AML-193 (cell line): ENCODE data around the gene HES1.

ENCODE experiments used
- DNase-seq, 2 experiments: peaks; one replicate each; lab custom pipeline; 2025; lab: John Stamatoyannopoulos, UW

Gene HES1

GRCh38 chr3:194167480-194168282 is 31.7 kb downstream of the HES1 start:
- peak in 1 of 2 experiments; percentile 6 for DNase-seq

GRCh38 chr3:194168994-194169393 is 33.0 kb downstream of the HES1 start:
- no peak for DNase-seq

GRCh38 chr3:194169595-194169994 is 33.6 kb downstream of the HES1 start:
- no peak for DNase-seq

GRCh38 chr3:194170793-194171192 is 34.8 kb downstream of the HES1 start:
- DNase-seq = no peak

GRCh38 chr3:194174406-194174805 is 38.5 kb downstream of the HES1 start:
- DNase-seq = no peak

GRCh38 chr3:194174980-194175379 is 39.0 kb downstream of the HES1 start:
- DNase-seq = no peak

GRCh38 chr3:194176274-194176991 is 40.5 kb downstream of the HES1 start:
- no peak for DNase-seq

GRCh38 chr3:194177141-194177540 is 41.2 kb downstream of the HES1 start:
- DNase-seq = no peak

- no peak for DNase-seq
Measured at GRCh38 chr3:194178128-194178527, 42.2 kb downstream of the HES1 start.

GRCh38 chr3:194178669-194179068 is 42.7 kb downstream of the HES1 start:
- no peak for DNase-seq

GRCh38 chr3:194180570-194180969 is 44.6 kb downstream of the HES1 start:
- DNase-seq = no peak

- DNase-seq = no peak
Measured at GRCh38 chr3:194181612-194182529, 45.9 kb downstream of the HES1 start.

GRCh38 chr3:194183271-194183670 is 47.3 kb downstream of the HES1 start:
- DNase-seq = no peak

GRCh38 chr3:194184265-194184751 is 48.4 kb downstream of the HES1 start:
- no peak for DNase-seq

- no peak for DNase-seq
Measured at GRCh38 chr3:194184801-194185200, 48.9 kb downstream of the HES1 start.

GRCh38 chr3:194185221-194185620 is 49.3 kb downstream of the HES1 start:
- DNase-seq = no peak

GRCh38 chr3:194187233-194187944 is 51.4 kb downstream of the HES1 start:
- no peak for DNase-seq
